B cell (primary cell): ENCODE measurements around the gene RNF32. TPM values are rescaled to one million over a fixed set of nuclear protein-coding genes. Genes with fewer than 3 reads are reported as not detected.

Experiments
- ATAC-seq: fragments of 200-7000 bp; cut with Tn5 transposase; one replicate; pipeline ENCODE4 v1.10.0; 2021; ENCODE audit warnings: low read depth, mild to moderate bottlenecking, moderate number of reproducible peaks, moderate library complexity
- CTCF ChIA-PET: fragments of 350-600 bp; sonication (Branson Sonifier 250); formaldehyde crosslinking; loops from one replicate; lab custom pipeline; 2021; ENCODE audit warnings: antibody characterized with exemption, inconsistent platforms; lab: Charles Lee
- POLR2A ChIA-PET: fragments of 350-600 bp; sonication (Branson Sonifier 250); formaldehyde crosslinking; loops from one replicate; lab custom pipeline; 2021; ENCODE audit warnings: antibody characterized with exemption; lab: Charles Lee
- DNase-seq: peaks from one replicate; pipeline ENCODE4 v3.0.0; 2013
- H2AFZ ChIP-seq: 2 replicates; pipeline ENCODE4 v1.6.1; 2012; ENCODE audit warnings: mild to moderate bottlenecking, low read depth, low read length; ENCODE audit not compliant: insufficient read depth, poor library complexity, severe bottlenecking
- H3K27ac ChIP-seq, 2 donors: 1 replicate in 1 of 2; 2 replicates in 1 of 2; pipeline ENCODE4 v1.5.1; 2012 to 2013; ENCODE audit warnings: low read length in 2 of 2, mild to moderate bottlenecking in 2 of 2, moderate library complexity in 1 of 2
- H3K27me3 ChIP-seq, 4 experiments: fragments of 200-600 bp in 1 of 4; sonication (generic) in 1 of 4; replicated peaks in 1 of 4; 1 replicate in 2 of 4; 2 replicates in 2 of 4; pipeline versions ENCODE4 v1.6.1 to v1.7.0; 2013 to 2016; ENCODE audit warnings: low read length in 3 of 4, mild to moderate bottlenecking in 2 of 4, mixed read lengths in 1 of 4, moderate library complexity in 1 of 4; ENCODE audit not compliant: insufficient read depth in 4 of 4, control insufficient read depth in 3 of 4; ENCODE audit errors: control extremely low read depth in 1 of 4
- H3K36me3 ChIP-seq, 2 experiments: replicated peaks in 1 of 2; 1 replicate in 1 of 2; 2 replicates in 1 of 2; pipeline versions ENCODE4 v1.6.1 to v1.7.1; 2013; ENCODE audit warnings: low read length in 1 of 2; ENCODE audit not compliant: insufficient read depth in 2 of 2, control insufficient read depth in 1 of 2; ENCODE audit errors: control extremely low read depth in 1 of 2, extremely low read depth in 1 of 2
- H3K4me1 ChIP-seq, 2 donors: fragments of 200-600 bp in 1 of 2; sonication (generic) in 1 of 2; 1 replicate in 1 of 2; 2 replicates in 1 of 2; pipeline versions ENCODE4 v1.5.1 to v1.6.1; 2013 to 2017; ENCODE audit warnings: low read length in 2 of 2; ENCODE audit not compliant: control insufficient read depth in 2 of 2, insufficient read depth in 2 of 2
- H3K4me2 ChIP-seq: replicated peaks from 2 replicates; pipeline ENCODE3; 2012; ENCODE audit warnings: mild to moderate bottlenecking, low read depth, low read length; ENCODE audit not compliant: poor library complexity, severe bottlenecking
- H3K4me3 ChIP-seq, 5 experiments: fragments of 200-600 bp in 1 of 5; sonication (generic) in 1 of 5; 1 replicate in 3 of 5; 2 replicates in 2 of 5; pipeline versions ENCODE4 v1.5.1 to v1.7.0; 2011 to 2016; ENCODE audit warnings: low read length in 4 of 5, mild to moderate bottlenecking in 4 of 5, low read depth in 2 of 5, control low read depth in 1 of 5, moderate library complexity in 1 of 5; ENCODE audit not compliant: insufficient read depth in 1 of 5; ENCODE audit errors: control extremely low read depth in 1 of 5, extremely low read depth in 1 of 5
- H3K79me2 ChIP-seq: fragments of 200-600 bp; sonication (generic); one replicate; pipeline ENCODE4 v1.6.0; 2016; ENCODE audit warnings: low read length; ENCODE audit not compliant: control insufficient read depth, insufficient read depth
- H3K9ac ChIP-seq: fragments of 200-600 bp; sonication (generic); 2 replicates; pipeline ENCODE4 v1.6.1; 2017; ENCODE audit warnings: mild to moderate bottlenecking, low read length, moderate library complexity
- H3K9me3 ChIP-seq, 3 donors: one replicate each; pipeline versions ENCODE4 v1.6.1 to v1.7.1; 2013; ENCODE audit warnings: low read length in 2 of 3; ENCODE audit not compliant: control insufficient read depth in 2 of 3, insufficient read depth in 1 of 3; ENCODE audit errors: control extremely low read depth in 1 of 3
- H4K20me1 ChIP-seq: 2 replicates; pipeline ENCODE4 v1.6.0; 2012; ENCODE audit warnings: mild to moderate bottlenecking, low read length; ENCODE audit not compliant: insufficient read depth, control insufficient read depth, poor library complexity, severe bottlenecking
- H3K27ac Mint-ChIP-seq: one replicate; pipeline ENCODE4 v1.8.0; 2021; ENCODE audit warnings: mixed read lengths
- H3K27me3 Mint-ChIP-seq: one replicate; pipeline ENCODE4 v1.8.0; 2021; ENCODE audit warnings: mixed read lengths
- H3K4me1 Mint-ChIP-seq: one replicate; pipeline ENCODE4 v1.8.0; 2021; ENCODE audit warnings: mixed read lengths
- H3K4me3 Mint-ChIP-seq: one replicate; pipeline ENCODE4 v1.8.0; 2021; ENCODE audit warnings: mixed read lengths
- H3K9me3 Mint-ChIP-seq: one replicate; pipeline ENCODE4 v1.8.0; 2022; ENCODE audit warnings: mixed read lengths; ENCODE audit not compliant: insufficient read depth
- EZH2 ChIP-seq: IDR thresholded peaks from 2 replicates; pipeline ENCODE4 v1.6.1; 2012; ENCODE audit warnings: borderline replicate concordance, low read depth, mild to moderate bottlenecking, moderate library complexity, low read length; ENCODE audit not compliant: insufficient read depth, poor library complexity, severe bottlenecking
- WGBS: methylation state at CpG from one replicate; pipeline ENCODE4 v1.1.5; 2013; ENCODE audit warnings: missing lambda C conversion rate; ENCODE audit not compliant: insufficient coverage; 5-methylcytosine and 5-hydroxymethylcytosine counted together
- intact Hi-C: fragments of 100-400 bp; cut with micrococcal nuclease; formaldehyde crosslinking; loops from one replicate; pipeline ENCODE4 v1.10.0; 2022
- polyA plus RNA-seq: library from polyadenylated mRNA; depleted of rRNA; stranded (reverse); fragments of >200 nt; gene quantifications from 2 replicates; pipeline ENCODE4 v1.2.3, GENCODE V29; 2012
- total RNA-seq, 2 donors: library from RNA; stranded (reverse); fragments of 120-200 nt in 1 of 2; gene quantifications; 1 replicate in 1 of 2; 2 replicates in 1 of 2; pipeline versions ENCODE4 v1.2.3 to v1.2.4, GENCODE V29; 2013 to 2022
- TF ChIP-seq, protein P1 (sequence below): fragments of 200-600 bp; IDR thresholded peaks from one replicate; pipeline ENCODE4 v1.8.0; 2022; ENCODE audit warnings: antibody characterized with exemption, mild to moderate bottlenecking

Gene RNF32
- total and polyA plus RNA-seq, 2 donors (not counting 1 experiment from before 2014, with no cell fraction given) = 1.6 to 2.3 TPM

DNA sequence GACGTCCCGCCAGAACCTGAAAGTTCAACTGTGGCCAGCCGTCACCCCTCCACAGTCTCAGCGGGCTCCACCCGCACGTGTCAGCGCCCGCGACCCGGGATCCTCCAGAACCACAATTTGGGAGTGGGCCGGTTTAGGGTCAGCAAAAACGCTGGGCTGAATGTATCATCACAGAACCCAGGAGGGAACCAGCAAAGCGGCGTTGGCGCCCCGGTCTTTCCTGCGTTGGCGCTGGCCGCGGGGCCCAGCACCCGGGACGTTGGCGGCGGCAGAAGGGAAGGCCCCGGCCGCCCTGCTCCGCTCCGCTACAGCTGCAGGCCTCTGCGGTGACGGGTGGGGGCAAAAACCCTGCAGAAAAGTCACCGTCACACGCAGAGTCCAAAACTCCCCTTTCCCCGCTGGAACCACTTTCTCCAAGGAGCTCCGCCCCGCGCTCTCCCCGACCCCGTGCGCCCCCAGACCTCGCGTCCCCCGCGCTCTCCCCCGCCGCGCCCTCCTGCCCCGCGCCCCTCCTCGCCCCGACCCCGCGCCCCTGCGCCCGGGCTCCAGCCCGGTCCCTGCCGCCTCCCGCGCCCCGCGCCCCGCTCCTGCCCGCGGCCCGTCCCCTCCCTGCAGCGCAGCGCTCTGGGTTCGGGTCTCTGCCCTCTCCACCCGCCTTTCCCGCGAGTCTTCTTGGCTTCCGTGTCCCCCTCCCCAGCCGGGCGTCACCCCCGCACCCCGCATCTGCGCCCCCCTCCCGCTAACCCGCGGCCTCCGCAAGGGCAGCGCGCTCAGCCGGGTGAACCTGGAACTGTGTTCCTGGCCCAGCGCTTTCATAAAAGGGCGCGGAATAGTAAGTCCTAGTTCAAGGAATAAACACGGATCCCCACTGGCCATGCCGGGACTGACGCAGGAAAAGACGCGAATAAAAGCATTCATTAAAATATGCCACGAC is 24.0 kb upstream of the RNF32 start:
- ATAC-seq = no peak
- H3K36me3 ChIP-seq = no peaks in the 10 kb centered on the region
- no peak for DNase-seq
- TF ChIP-seq, protein P1, sequence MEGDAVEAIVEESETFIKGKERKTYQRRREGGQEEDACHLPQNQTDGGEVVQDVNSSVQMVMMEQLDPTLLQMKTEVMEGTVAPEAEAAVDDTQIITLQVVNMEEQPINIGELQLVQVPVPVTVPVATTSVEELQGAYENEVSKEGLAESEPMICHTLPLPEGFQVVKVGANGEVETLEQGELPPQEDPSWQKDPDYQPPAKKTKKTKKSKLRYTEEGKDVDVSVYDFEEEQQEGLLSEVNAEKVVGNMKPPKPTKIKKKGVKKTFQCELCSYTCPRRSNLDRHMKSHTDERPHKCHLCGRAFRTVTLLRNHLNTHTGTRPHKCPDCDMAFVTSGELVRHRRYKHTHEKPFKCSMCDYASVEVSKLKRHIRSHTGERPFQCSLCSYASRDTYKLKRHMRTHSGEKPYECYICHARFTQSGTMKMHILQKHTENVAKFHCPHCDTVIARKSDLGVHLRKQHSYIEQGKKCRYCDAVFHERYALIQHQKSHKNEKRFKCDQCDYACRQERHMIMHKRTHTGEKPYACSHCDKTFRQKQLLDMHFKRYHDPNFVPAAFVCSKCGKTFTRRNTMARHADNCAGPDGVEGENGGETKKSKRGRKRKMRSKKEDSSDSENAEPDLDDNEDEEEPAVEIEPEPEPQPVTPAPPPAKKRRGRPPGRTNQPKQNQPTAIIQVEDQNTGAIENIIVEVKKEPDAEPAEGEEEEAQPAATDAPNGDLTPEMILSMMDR = no peak
- no peak for TF ChIP-seq EZH2
- Mint-ChIP-seq H3K9me3 (peaks cover 4% of the 10 kb centered on the region), H3K4me3 (peak overlapping the region; percentile 35), H3K27me3 (peaks cover 56% of the 10 kb centered on the region), H3K27ac (no peak overlapping the region), H3K4me1 (peaks cover 7% of the 10 kb centered on the region)
- H3K9ac ChIP-seq = no peak overlapping the region
- peak overlapping the region; percentile 30 for H3K4me2 ChIP-seq
- intact Hi-C loops = no loop called here
- no peaks in the 10 kb centered on the region for H4K20me1 ChIP-seq
- H2AFZ ChIP-seq = no peak overlapping the region
- H3K27ac ChIP-seq = no peak overlapping the region
- H3K9me3 ChIP-seq = peaks cover 0 to 12% (median 0%) of the 10 kb centered on the region in 3 donors
- no peak overlapping the region for H3K4me3 ChIP-seq
- no peaks in the 10 kb centered on the region for H3K79me2 ChIP-seq
- WGBS = 10% methylated on average over 86 of the region's 92 CpGs
- ChIA-PET CTCF (no interaction called here), POLR2A (no interaction called here)
- H3K4me1 ChIP-seq = no peaks in the 10 kb centered on the region
- H3K27me3 ChIP-seq = peaks cover 0 to 36% (median 12%) of the 10 kb centered on the region in 4 experiments

DNA sequence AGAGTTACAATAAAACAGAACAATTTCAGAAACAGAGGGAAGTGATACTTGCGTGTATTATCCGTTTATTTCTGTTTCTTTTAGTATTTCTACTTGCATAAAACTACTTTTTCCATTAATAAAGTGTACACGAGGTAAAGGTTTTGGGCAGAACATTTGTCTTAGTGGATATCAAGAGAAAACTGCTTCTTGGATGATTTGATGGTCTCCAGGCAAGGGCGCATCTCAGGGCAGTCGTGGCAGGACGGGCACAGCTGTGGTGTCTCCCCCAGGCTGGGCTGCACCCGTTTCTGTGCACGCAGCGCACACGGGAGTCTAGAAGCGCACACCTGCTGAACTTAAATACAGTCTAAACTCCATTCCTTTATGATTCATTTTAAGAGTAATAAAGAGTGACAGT is 23.4 kb upstream of the RNF32 start:
- Histone ChIP-seq H2AFZ (no peak overlapping the region), H3K4me1 (no peaks in the 10 kb centered on the region), H3K27ac (no peak overlapping the region), H3K9ac (no peak overlapping the region), H3K36me3 (no peaks in the 10 kb centered on the region), H3K9me3 (peaks cover 0 to 13% (median 0%) of the 10 kb centered on the region in 3 donors), H3K79me2 (no peaks in the 10 kb centered on the region), H3K4me3 (no peak overlapping the region), H4K20me1 (no peaks in the 10 kb centered on the region), H3K27me3 (peaks cover 0 to 40% (median 14%) of the 10 kb centered on the region in 4 experiments), H3K4me2 (peak overlapping the region; percentile 30)
- DNase-seq = no peak
- Mint-ChIP-seq H3K4me1 (peaks cover 7% of the 10 kb centered on the region), H3K4me3 (peak overlapping the region; percentile 35), H3K9me3 (peaks cover 4% of the 10 kb centered on the region), H3K27me3 (peaks cover 61% of the 10 kb centered on the region), H3K27ac (no peak overlapping the region)
- intact Hi-C loops = no loop called here
- WGBS = 73% methylated on average over 2 of the region's 11 CpGs
- ChIA-PET CTCF (no interaction called here), POLR2A (no interaction called here)
- no peak for ATAC-seq
- TF ChIP-seq EZH2 = no peak
- TF ChIP-seq, protein P1 = no peak
